Neural cell (in vitro differentiated cells): Measurements from ENCODE around the gene MYO3A.

Experiments
- EP300 ChIP-seq: fragments of 450-650 bp; conservative IDR thresholded peaks from 2 replicates; pipeline ENCODE4 v1.6.1; 2014; ENCODE audit warnings: antibody characterized with exemption, mild to moderate bottlenecking, moderate library complexity; ENCODE audit not compliant: poor library complexity, severe bottlenecking
- MXI1 ChIP-seq: fragments of 450-650 bp; conservative IDR thresholded peaks from 2 replicates; pipeline ENCODE4 v1.6.1; 2014; ENCODE audit warnings: antibody characterized with exemption, mild to moderate bottlenecking; ENCODE audit not compliant: poor library complexity, severe bottlenecking
- POLR2AphosphoS5 ChIP-seq: IDR thresholded peaks from 2 replicates; pipeline ENCODE4 v1.6.1; 2012
- RAD21 ChIP-seq: fragments of 450-650 bp; conservative IDR thresholded peaks from 2 replicates; pipeline ENCODE4 v1.6.1; 2014; ENCODE audit warnings: antibody characterized with exemption, mild to moderate bottlenecking, moderate library complexity
- TAF1 ChIP-seq: IDR thresholded peaks from 2 replicates; pipeline ENCODE4 v1.6.1; 2012; ENCODE audit warnings: low read depth
- TF ChIP-seq, protein P1 (sequence below): fragments of 450-650 bp; IDR thresholded peaks from 2 replicates; pipeline ENCODE4 v1.5.1; 2014; ENCODE audit warnings: antibody characterized with exemption, mild to moderate bottlenecking, moderate library complexity; ENCODE audit not compliant: poor library complexity, severe bottlenecking

DNA sequence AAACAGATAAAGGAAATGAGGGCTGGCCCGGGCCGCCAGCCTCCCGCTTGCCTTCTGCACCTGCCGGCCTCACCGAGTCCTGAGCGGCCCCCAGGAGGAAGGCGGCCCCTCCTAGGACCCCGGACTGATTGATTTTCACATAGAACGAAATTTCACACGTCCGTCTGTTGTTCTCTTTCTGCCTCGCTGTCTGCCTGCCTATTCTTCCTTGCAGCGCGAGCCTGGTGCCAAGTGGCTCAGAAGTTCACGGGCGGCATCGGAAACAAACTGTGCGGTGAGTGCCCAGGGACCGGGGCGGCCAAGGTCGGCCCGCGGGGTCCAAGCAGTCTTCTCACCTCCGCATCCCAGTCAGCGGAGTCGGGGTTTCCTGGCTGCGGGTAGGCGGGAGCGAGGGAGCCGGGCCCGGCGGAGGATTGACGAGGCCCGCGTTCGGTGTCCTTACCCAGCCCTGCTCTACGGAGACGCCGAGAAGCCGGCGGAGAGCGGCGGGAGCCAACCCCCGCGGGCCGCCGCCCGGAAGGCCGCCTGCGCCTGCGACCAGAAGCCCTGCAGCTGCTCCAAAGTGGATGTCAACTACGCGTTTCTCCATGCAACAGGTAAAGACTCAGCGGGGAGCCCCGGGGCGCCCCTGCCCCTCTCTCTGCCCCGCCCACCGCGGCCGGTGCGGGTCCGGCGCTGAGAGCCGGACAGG, 283.5 kb downstream of the MYO3A start:
- TF ChIP-seq TAF1 (peak; percentile 61), POLR2AphosphoS5 (peak; percentile 70), RAD21 (no peak), MXI1 (no peak), EP300 (no peak)
- TF ChIP-seq, protein P1, sequence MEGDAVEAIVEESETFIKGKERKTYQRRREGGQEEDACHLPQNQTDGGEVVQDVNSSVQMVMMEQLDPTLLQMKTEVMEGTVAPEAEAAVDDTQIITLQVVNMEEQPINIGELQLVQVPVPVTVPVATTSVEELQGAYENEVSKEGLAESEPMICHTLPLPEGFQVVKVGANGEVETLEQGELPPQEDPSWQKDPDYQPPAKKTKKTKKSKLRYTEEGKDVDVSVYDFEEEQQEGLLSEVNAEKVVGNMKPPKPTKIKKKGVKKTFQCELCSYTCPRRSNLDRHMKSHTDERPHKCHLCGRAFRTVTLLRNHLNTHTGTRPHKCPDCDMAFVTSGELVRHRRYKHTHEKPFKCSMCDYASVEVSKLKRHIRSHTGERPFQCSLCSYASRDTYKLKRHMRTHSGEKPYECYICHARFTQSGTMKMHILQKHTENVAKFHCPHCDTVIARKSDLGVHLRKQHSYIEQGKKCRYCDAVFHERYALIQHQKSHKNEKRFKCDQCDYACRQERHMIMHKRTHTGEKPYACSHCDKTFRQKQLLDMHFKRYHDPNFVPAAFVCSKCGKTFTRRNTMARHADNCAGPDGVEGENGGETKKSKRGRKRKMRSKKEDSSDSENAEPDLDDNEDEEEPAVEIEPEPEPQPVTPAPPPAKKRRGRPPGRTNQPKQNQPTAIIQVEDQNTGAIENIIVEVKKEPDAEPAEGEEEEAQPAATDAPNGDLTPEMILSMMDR: no peak
